ENCODE data around the gene KYNU.
"Not testable (repeated sequence)": the region's sequence is repeated elsewhere in the genome, so short reads cannot be mapped to it uniquely, and the experiment has no call there.

KYNU gene

DNA sequence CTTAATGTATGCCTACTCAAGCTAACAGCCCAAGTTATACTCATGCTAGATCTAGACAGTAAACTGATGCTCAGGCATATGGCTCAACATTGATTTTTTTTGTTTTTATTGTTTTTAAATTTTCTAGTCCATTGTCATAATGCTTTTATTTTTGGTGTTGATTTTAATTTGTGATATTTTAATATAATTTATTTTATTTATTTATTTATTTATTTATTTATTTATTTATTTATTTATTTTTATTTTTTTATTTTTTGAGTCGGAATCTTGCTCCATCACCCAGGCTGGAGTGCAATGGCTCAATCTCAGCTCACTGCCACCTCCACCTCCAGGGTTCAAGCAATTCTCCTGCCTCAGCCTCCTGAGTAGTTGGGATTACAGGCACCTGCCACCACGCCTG, 12.9 kb upstream of the KYNU start:
- intact Hi-C loops (cut with micrococcal nuclease); H3K27ac Mint-ChIP-seq; H3K27me3 Mint-ChIP-seq; H3K9me3 Mint-ChIP-seq; H3K4me3 Mint-ChIP-seq; H3K36me3 Mint-ChIP-seq (ENCODE audit: low read depth): not testable (repeated sequence)
- peaks cover 55% of the 10 kb centered on the region for H3K4me1 Mint-ChIP-seq (ENCODE audit: low read depth)

DNA sequence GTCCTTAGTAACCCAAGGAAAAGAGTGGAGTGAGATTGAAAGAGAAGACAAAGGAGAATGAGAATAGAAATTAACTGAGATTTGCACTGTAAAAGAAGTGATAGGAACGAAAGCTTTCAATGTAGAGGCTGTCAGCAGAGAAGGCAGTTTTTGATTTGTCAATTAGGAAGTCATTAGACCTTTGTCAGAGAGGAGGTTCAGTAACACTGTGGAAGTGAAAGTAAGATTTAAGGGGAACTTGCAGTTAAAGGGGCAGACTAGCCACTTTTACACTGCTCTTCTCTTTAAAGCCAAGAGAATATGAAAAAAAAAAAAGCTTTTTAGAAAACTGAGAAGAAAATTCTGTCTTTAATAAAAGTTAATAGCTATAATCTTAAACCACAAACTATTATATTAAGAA, 11.5 kb upstream of the KYNU start:
- Mint-ChIP-seq H3K27me3 (no peaks in the 10 kb centered on the region), H3K4me1 (ENCODE audit: low read depth) (peaks cover 57% of the 10 kb centered on the region), H3K4me3 (peak overlapping the region; percentile 72), H3K36me3 (ENCODE audit: low read depth) (no peaks in the 10 kb centered on the region), H3K27ac (peak overlapping the region; percentile 93), H3K9me3 (no peaks in the 10 kb centered on the region)
- intact Hi-C loops (cut with micrococcal nuclease) = no loop called here

DNA sequence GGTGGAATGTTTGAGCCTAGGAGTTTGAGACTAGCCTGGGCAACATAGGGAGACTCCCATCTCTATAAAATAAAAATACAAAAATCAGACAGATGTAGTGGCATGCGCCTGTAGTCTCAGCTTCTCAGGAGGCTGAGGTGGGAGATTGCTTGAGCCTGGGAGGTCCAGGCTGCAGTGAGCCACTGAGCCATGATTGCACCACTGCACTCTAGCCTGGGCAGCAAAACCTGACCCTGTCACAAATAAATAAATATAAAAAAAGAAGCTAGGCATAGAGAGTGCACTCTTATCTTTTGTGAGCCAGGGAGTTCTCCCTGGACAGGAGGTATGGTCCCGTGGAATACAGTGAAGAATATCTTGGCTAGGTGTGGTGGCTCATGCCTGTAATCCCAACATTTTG, 11.0 kb upstream of the KYNU start:
- Mint-ChIP-seq H3K4me3 (no peak overlapping the region), H3K36me3 (ENCODE audit: low read depth) (no peaks in the 10 kb centered on the region), H3K4me1 (ENCODE audit: low read depth) (peaks cover 57% of the 10 kb centered on the region), H3K27me3 (no peaks in the 10 kb centered on the region), H3K9me3 (no peaks in the 10 kb centered on the region), H3K27ac (peak overlapping the region; percentile 93)
- intact Hi-C loops (cut with micrococcal nuclease) = no loop called here

DNA sequence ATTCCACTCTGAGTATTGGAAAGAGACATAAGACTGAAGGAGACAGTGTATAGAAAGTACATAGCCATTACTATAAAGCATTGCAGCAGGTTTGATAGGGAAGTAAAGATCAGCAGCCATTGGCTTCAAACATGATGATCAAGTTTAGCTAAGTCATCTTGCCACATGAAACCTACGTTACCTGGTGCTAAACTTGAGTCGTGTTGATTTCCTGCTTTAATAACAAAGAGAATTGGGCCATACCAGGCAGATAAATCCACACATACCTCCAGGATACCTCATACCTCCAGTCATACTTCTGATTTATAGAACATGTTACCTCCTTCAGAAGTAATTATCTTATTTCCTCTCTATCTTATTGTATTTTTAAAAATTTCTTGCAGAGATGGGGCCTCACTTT, 10.3 kb upstream of the KYNU start:
- no peak overlapping the region for H3K4me3 Mint-ChIP-seq
- H3K27ac Mint-ChIP-seq = peak overlapping the region; percentile 93

GRCh38 chr2:142868229-142868762, 9.2 kb upstream of the KYNU start:
- intact Hi-C loops (cut with micrococcal nuclease) = no loop called here
- Mint-ChIP-seq H3K4me3 (peak overlapping the region; percentile 60), H3K36me3 (ENCODE audit: low read depth) (no peaks in the 10 kb centered on the region), H3K9me3 (no peaks in the 10 kb centered on the region), H3K27ac (peak overlapping the region; percentile 93), H3K4me1 (ENCODE audit: low read depth) (peaks cover 58% of the 10 kb centered on the region), H3K27me3 (no peaks in the 10 kb centered on the region)

More for the DNA sequence above, 10.3 kb upstream of the KYNU start:
- intact Hi-C loops (cut with micrococcal nuclease) = no loop called here
- H3K4me1 Mint-ChIP-seq (ENCODE audit: low read depth) = peaks cover 57% of the 10 kb centered on the region
- no peaks in the 10 kb centered on the region for H3K27me3 Mint-ChIP-seq
- no peaks in the 10 kb centered on the region for H3K36me3 Mint-ChIP-seq (ENCODE audit: low read depth)
- no peaks in the 10 kb centered on the region for H3K9me3 Mint-ChIP-seq

DNA sequence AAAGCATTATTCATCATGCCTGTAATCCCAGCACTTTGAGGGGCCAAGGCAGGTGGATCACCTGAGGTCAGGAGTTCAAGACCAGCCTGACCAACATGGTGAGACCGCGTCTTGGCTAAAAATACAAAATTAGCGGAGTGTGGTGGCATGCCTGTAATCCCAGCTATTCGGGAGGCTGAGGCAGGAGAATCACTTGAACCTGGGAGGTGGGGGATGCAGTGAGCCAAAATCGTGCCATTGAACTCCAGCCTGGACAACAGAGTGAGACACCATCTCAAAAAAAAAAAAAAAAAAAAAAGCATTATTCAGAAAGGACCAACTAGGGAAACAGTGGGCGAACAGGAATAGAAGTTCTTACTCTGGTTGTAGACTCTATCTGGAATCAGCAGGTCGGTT, 8.4 kb upstream of the KYNU start:
- H3K9me3 Mint-ChIP-seq; H3K27me3 Mint-ChIP-seq; H3K4me3 Mint-ChIP-seq; H3K36me3 Mint-ChIP-seq (ENCODE audit: low read depth); intact Hi-C loops (cut with micrococcal nuclease): not testable (repeated sequence)
- H3K4me1 Mint-ChIP-seq (ENCODE audit: low read depth) = peaks cover 58% of the 10 kb centered on the region
- peak overlapping the region; percentile 93 for H3K27ac Mint-ChIP-seq

DNA sequence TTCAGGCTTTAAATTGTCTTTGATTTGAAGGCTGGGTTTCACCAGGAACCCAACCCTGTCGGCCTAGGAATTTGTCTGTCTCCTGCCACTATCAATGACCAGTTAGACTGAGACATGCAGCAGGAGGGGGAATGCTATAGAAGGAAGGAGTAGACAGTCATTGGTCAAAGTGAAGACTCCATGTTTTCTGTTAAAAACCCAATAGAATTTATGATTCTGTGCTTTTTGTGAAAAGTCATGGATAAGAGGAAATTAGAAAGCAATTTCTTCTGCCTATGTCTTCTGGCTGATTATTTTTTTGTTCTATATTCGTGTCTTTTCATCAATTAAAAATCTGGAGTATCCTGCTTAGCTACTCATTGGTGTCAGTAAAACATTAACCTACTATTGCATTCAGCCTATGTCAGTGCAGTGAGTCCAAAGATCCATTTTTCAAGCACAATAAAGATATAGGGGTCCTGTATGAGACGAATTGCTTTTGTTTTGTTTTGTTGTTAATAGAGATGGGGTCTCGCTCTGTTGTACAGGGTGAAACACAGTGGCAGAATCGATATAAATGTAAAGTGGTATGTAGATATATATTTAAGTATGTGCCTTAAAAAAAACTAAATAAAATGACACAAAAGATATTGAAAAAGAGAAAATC, 7.9 kb upstream of the KYNU start:
- Mint-ChIP-seq H3K27me3 (no peaks in the 10 kb centered on the region), H3K4me3 (no peak overlapping the region), H3K27ac (peak overlapping the region; percentile 93), H3K9me3 (no peaks in the 10 kb centered on the region), H3K36me3 (ENCODE audit: low read depth) (no peaks in the 10 kb centered on the region), H3K4me1 (ENCODE audit: low read depth) (peaks cover 63% of the 10 kb centered on the region)
- intact Hi-C loops (cut with micrococcal nuclease) = no loop called here

DNA sequence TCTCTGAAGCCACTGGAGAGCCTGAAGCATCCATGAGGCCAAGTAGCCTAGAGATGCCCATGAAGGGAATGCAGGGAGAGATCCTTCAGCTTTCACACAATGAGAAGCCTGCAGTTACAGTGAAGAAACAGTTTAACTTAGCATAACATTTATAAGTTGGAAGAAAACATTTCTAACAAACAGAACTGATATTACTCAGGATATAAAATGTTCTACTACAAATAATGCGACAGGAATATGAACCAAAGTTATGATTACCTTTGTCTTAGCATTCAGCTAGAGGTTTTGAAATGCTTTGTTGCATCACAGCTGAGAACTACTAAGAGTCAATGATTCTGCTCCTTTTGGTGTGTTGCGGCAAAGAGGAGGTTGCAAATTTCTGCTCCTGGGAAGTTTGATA, 6.9 kb upstream of the KYNU start:
- Mint-ChIP-seq H3K4me1 (ENCODE audit: low read depth) (peaks cover 68% of the 10 kb centered on the region), H3K36me3 (ENCODE audit: low read depth) (no peaks in the 10 kb centered on the region), H3K4me3 (no peak overlapping the region), H3K27me3 (no peaks in the 10 kb centered on the region), H3K27ac (no peak overlapping the region), H3K9me3 (no peaks in the 10 kb centered on the region)
- intact Hi-C loops (cut with micrococcal nuclease) = no loop called here

GRCh38 chr2:142871396-142871795, 6.1 kb upstream of the KYNU start:
- no peaks in the 10 kb centered on the region for H3K27me3 Mint-ChIP-seq
- no peaks in the 10 kb centered on the region for H3K9me3 Mint-ChIP-seq
- no peaks in the 10 kb centered on the region for H3K36me3 Mint-ChIP-seq (ENCODE audit: low read depth)
- H3K4me3 Mint-ChIP-seq = no peak overlapping the region
- peaks cover 67% of the 10 kb centered on the region for H3K4me1 Mint-ChIP-seq (ENCODE audit: low read depth)
- intact Hi-C loops (cut with micrococcal nuclease) = no loop called here
- H3K27ac Mint-ChIP-seq = peak overlapping the region; percentile 53

DNA sequence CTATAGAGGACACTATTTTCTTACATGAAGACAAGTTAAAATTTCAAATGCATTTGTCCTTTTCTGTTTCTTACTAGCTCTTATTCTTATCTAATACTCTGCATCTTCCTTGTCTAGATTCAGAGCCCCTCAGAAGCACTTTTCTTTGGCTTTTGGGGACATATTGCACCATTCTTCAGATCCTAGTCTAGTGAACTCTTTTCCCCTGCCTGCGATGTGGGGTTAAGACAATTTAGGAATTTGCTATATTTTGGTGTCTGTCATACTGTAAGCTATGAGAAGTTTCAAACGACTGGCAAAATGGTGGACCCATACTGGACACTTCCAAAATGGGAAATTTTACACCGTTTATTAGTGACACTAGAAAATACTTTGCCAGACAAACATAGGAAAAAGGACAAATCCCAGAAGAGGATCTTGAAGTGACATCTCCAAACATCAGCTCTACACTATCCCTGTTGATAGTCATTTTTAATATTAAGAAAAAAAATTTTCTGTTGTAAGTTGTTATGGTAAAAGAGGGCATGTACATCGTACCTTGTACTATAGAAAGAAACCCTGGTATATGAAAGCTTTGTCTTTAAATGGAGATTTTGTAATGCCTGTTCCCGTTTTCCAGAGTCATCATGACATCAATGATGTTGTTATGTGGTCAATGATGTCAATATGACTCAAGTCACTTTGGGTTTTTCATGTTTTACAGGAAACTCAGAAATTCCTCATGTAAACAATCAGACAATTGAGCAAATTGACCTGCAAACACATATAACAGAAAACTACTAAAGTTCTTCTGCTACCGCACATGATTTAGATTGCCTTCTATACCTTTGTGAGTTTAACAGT, 4.4 kb upstream of the KYNU start:
- Mint-ChIP-seq H3K27ac (peak overlapping the region; percentile 94), H3K9me3 (no peaks in the 10 kb centered on the region), H3K4me1 (ENCODE audit: low read depth) (peaks cover 60% of the 10 kb centered on the region), H3K36me3 (ENCODE audit: low read depth) (no peaks in the 10 kb centered on the region), H3K4me3 (no peak overlapping the region), H3K27me3 (no peaks in the 10 kb centered on the region)
- intact Hi-C loops (cut with micrococcal nuclease) = no loop called here

DNA sequence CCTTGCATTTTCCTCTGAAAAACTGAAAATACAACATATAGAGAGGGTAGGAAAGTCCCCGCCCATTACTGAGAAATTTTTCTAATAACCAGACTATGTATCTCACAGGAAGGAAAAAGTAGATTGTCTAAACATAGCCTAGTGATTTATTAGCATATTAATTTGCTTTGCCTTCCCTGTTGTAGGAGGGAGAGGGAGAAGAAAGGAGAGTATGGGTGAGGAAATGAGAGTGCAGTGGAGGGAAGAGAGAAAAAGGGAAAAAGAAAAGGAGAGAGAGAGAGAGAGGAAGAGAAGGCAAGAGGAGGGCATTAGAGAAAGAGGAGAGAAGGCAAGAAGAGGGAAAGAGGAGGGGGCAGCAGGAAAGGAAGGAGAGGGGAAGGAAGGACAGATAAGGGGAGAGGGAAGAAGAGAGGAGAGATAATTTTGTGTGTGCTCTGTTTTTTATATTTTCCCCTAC, 3.6 kb upstream of the KYNU start:
- H3K27ac Mint-ChIP-seq = peak overlapping the region; percentile 94
- H3K27me3 Mint-ChIP-seq = no peaks in the 10 kb centered on the region
- H3K4me3 Mint-ChIP-seq = peak overlapping the region; percentile 30
- H3K36me3 Mint-ChIP-seq (ENCODE audit: low read depth) = no peaks in the 10 kb centered on the region
- no peaks in the 10 kb centered on the region for H3K9me3 Mint-ChIP-seq
- H3K4me1 Mint-ChIP-seq (ENCODE audit: low read depth) = peaks cover 53% of the 10 kb centered on the region
- intact Hi-C loops (cut with micrococcal nuclease) = no loop called here

- Mint-ChIP-seq H3K36me3 (ENCODE audit: low read depth) (peaks cover 4% of the 10 kb centered on the region), H3K4me3 (peak overlapping the region; percentile 30), H3K27me3 (no peaks in the 10 kb centered on the region), H3K9me3 (no peaks in the 10 kb centered on the region), H3K4me1 (ENCODE audit: low read depth) (peaks cover 52% of the 10 kb centered on the region), H3K27ac (peak overlapping the region; percentile 94)
- intact Hi-C loops (cut with micrococcal nuclease) = no loop called here
These were observed 3.1 kb upstream of the KYNU start for GRCh38 chr2:142874293-142874814.

- intact Hi-C loops (cut with micrococcal nuclease) = no loop called here
These were observed 2.5 kb upstream of the KYNU start for GRCh38 chr2:142875010-142875409.

GRCh38 chr2:142875652-142876051, 1.8 kb upstream of the KYNU start:
- Mint-ChIP-seq H3K9me3 (no peaks in the 10 kb centered on the region), H3K4me1 (ENCODE audit: low read depth) (peaks cover 54% of the 10 kb centered on the region), H3K36me3 (ENCODE audit: low read depth) (peaks cover 9% of the 10 kb centered on the region), H3K4me3 (no peak overlapping the region), H3K27ac (peak overlapping the region; percentile 78), H3K27me3 (no peaks in the 10 kb centered on the region)
- intact Hi-C loops (cut with micrococcal nuclease) = no loop called here

More at GRCh38 chr2:142875010-142875409, 2.5 kb upstream of the KYNU start:
- Mint-ChIP-seq H3K9me3 (no peaks in the 10 kb centered on the region), H3K4me3 (no peak overlapping the region), H3K27me3 (no peaks in the 10 kb centered on the region), H3K27ac (peak overlapping the region; percentile 94), H3K4me1 (ENCODE audit: low read depth) (peaks cover 52% of the 10 kb centered on the region), H3K36me3 (ENCODE audit: low read depth) (peaks cover 7% of the 10 kb centered on the region)
